IMR-90 (cell line): ENCODE data around the gene PHLDB1. TPM values are rescaled to one million over a fixed set of nuclear protein-coding genes. Genes with fewer than 3 reads are reported as not detected.

Source experiments
- ATAC-seq: fragments of 200-7000 bp; cut with Tn5 transposase; 2 replicates; pipeline ENCODE4 v1.9.1; 2020; ENCODE audit warnings: low read depth, mild to moderate bottlenecking, moderate library complexity
- BruUV-seq: library from RNA; stranded (reverse); fragments of 400-500 nt; replicated peaks from 2 replicates; lab custom pipeline; 2021; lab: Mats Ljungman, UMichigan
- CTCF ChIA-PET: fragments of 300-600 bp; formaldehyde crosslinking; extraction: SDS; loops from one replicate; lab custom pipeline; 2021; ENCODE audit warnings: antibody characterized with exemption; lab: Yijun Ruan, JAX
- POLR2A ChIA-PET: fragments of 300-600 bp; sonication (Branson Sonifier 250); formaldehyde crosslinking; loops from one replicate; lab custom pipeline; 2022; ENCODE audit warnings: antibody characterized with exemption; ENCODE audit not compliant: unreplicated experiment; lab: Charles Lee
- DNase-seq: peaks from one replicate; pipeline ENCODE4 v3.0.0; 2013
- H2AFZ ChIP-seq: replicated peaks from 2 replicates; pipeline ENCODE3; 2013; ENCODE audit warnings: low read length, mild to moderate bottlenecking; ENCODE audit not compliant: poor library complexity
- H2AK5ac ChIP-seq: 2 replicates; pipeline ENCODE4 v1.6.1; 2013; ENCODE audit warnings: low read depth, low read length, inconsistent platforms
- H2AK9ac ChIP-seq: replicated peaks from 2 replicates; pipeline ENCODE3; 2013; ENCODE audit warnings: mild to moderate bottlenecking, low read depth, low read length, moderate library complexity; ENCODE audit not compliant: poor library complexity
- H2BK120ac ChIP-seq: 2 replicates; pipeline ENCODE4 v1.6.1; 2013; ENCODE audit warnings: low read depth, low read length, inconsistent platforms
- H2BK15ac ChIP-seq: 3 replicates; pipeline ENCODE4 v1.6.1; 2013; ENCODE audit warnings: low read depth, low read length, inconsistent platforms
- H2BK20ac ChIP-seq: 2 replicates; pipeline ENCODE4 v1.6.1; 2013; ENCODE audit warnings: low read depth, mild to moderate bottlenecking, inconsistent platforms, low read length, moderate library complexity
- H2BK5ac ChIP-seq: 2 replicates; pipeline ENCODE4 v1.6.1; 2013; ENCODE audit warnings: mild to moderate bottlenecking, low read depth, low read length, inconsistent platforms; ENCODE audit not compliant: poor library complexity, severe bottlenecking
- H3K14ac ChIP-seq: replicated peaks from 2 replicates; pipeline ENCODE4 v1.6.1; 2013; ENCODE audit warnings: low read depth, low read length, inconsistent platforms
- H3K18ac ChIP-seq: 2 replicates; pipeline ENCODE4 v1.6.1; 2013; ENCODE audit warnings: low read depth, low read length, control low read depth
- H3K23ac ChIP-seq: 2 replicates; pipeline ENCODE4 v1.6.1; 2013; ENCODE audit warnings: low read depth, low read length, inconsistent platforms
- H3K27ac ChIP-seq: 2 replicates; pipeline ENCODE4 v1.5.1; 2013; ENCODE audit warnings: mild to moderate bottlenecking, control low read depth, low read length; ENCODE audit not compliant: insufficient read depth
- H3K27me3 ChIP-seq: 2 replicates; pipeline ENCODE4 v1.6.1; 2013; ENCODE audit warnings: low read length; ENCODE audit not compliant: control insufficient read depth, insufficient read depth
- H3K36me3 ChIP-seq: 2 replicates; pipeline ENCODE4 v1.6.1; 2013; ENCODE audit warnings: low read length, mixed read lengths; ENCODE audit not compliant: control insufficient read depth, insufficient read depth
- H3K4ac ChIP-seq: 2 replicates; pipeline ENCODE4 v1.6.1; 2013; ENCODE audit warnings: low read depth, low read length, inconsistent platforms
- H3K4me1 ChIP-seq: 2 replicates; pipeline ENCODE4 v1.6.1; 2013; ENCODE audit warnings: low read length, mixed read lengths; ENCODE audit not compliant: control insufficient read depth, insufficient read depth
- H3K4me2 ChIP-seq: 2 replicates; pipeline ENCODE4 v1.6.1; 2013; ENCODE audit warnings: low read depth, mild to moderate bottlenecking, control low read depth, low read length, moderate library complexity
- H3K4me3 ChIP-seq: 2 replicates; pipeline ENCODE4 v1.5.1; 2013; ENCODE audit warnings: low read depth, mild to moderate bottlenecking, control low read depth, low read length, moderate library complexity; ENCODE audit not compliant: insufficient read depth
- H3K56ac ChIP-seq: 2 replicates; pipeline ENCODE4 v1.6.1; 2013; ENCODE audit warnings: low read length, inconsistent platforms; ENCODE audit not compliant: insufficient read depth; ENCODE audit errors: extremely low read depth
- H3K79me1 ChIP-seq, 2 experiments: 2 replicates each; pipeline ENCODE4 v1.6.1; 2013; ENCODE audit warnings: low read length in 2 of 2, inconsistent platforms in 1 of 2, low read depth in 1 of 2
- H3K9ac ChIP-seq: 2 replicates; pipeline ENCODE4 v1.6.1; 2013; ENCODE audit warnings: low read depth, low read length, control low read depth
- H3K9me1 ChIP-seq: 2 replicates; pipeline ENCODE4 v1.6.1; 2013; ENCODE audit warnings: low read length, inconsistent platforms; ENCODE audit not compliant: insufficient read depth
- H3K9me3 ChIP-seq: 2 replicates; pipeline ENCODE4 v1.6.1; 2013; ENCODE audit warnings: low read length; ENCODE audit not compliant: control insufficient read depth, insufficient read depth
- H4K20me1 ChIP-seq: 2 replicates; pipeline ENCODE4 v1.6.1; 2013; ENCODE audit warnings: low read length, inconsistent platforms; ENCODE audit not compliant: insufficient read depth
- H4K5ac ChIP-seq: 2 replicates; pipeline ENCODE4 v1.6.1; 2013; ENCODE audit warnings: mild to moderate bottlenecking, low read depth, low read length, control low read depth
- H4K8ac ChIP-seq, 2 experiments: 2 replicates each; pipeline ENCODE4 v1.6.1; 2013; ENCODE audit warnings: low read depth in 2 of 2, low read length in 2 of 2, control low read depth in 1 of 2, inconsistent platforms in 1 of 2
- H4K91ac ChIP-seq: 2 replicates; pipeline ENCODE4 v1.6.1; 2013; ENCODE audit warnings: low read depth, low read length, inconsistent platforms; ENCODE audit not compliant: insufficient read depth
- CTCF ChIP-seq: conservative IDR thresholded peaks from 2 replicates; pipeline ENCODE4 v1.5.1; 2012; ENCODE audit warnings: mild to moderate bottlenecking, low read depth, low read length, improper control_type of control experiment
- WGBS, 2 experiments: methylation state at CpG; one replicate each; pipeline versions ENCODE4 v1.1.5 to v1.1.7; 2013; ENCODE audit warnings: missing lambda C conversion rate in 2 of 2; ENCODE audit not compliant: insufficient read length in 1 of 2; ENCODE audit errors: extremely low coverage in 2 of 2; 5-methylcytosine and 5-hydroxymethylcytosine counted together
- dilution Hi-C: fragments of 300-500 bp; cut with HindIII; formaldehyde crosslinking; loops from one replicate; pipeline ENCODE4 v1.14.3; 2018; ENCODE audit warnings: low sequenced_read_pairs; ENCODE audit not compliant: unreplicated experiment
- in situ Hi-C: fragments of 300-500 bp; cut with MboI; formaldehyde crosslinking; loops from 3 replicates; pipeline ENCODE4 v1.14.3; 2019; ENCODE audit warnings: low sequenced_read_pairs, inconsistent platforms, mixed read lengths
- intact Hi-C: fragments of 100-400 bp; cut with micrococcal nuclease; formaldehyde crosslinking; loops from 2 replicates; pipeline ENCODE4 v1.10.0; 2022
- polyA plus RNA-seq, 3 experiments: library from polyadenylated mRNA; depleted of rRNA; stranded (reverse); fragments of >200 nt; gene quantifications; 2 replicates each; pipeline ENCODE4 v1.2.3, GENCODE V29; 2012; ENCODE audit warnings: low replicate concordance in 1 of 3
- total RNA-seq: library from RNA; depleted of rRNA; stranded (reverse); fragments of >200 nt; gene quantifications from 2 replicates; pipeline ENCODE4 v1.2.3, GENCODE V29; 2012

PHLDB1 gene
- total and polyA plus RNA-seq, 2 of the 4 experiments (the other 2 are of a cell fraction), result 40.0 to 90.4 TPM

GRCh38 chr11:118635237-118635591 is 27.8 kb downstream of the PHLDB1 start:
- H3K27me3 ChIP-seq, result no peaks in the 10 kb centered on the region
- no peak overlapping the region for H2BK15ac ChIP-seq
- POLR2A ChIA-PET, result no interaction called here
- H4K20me1 ChIP-seq, result peaks cover 59% of the 10 kb centered on the region
- peaks cover 20% of the 10 kb centered on the region for H3K4me1 ChIP-seq
- H2AFZ ChIP-seq, result no peak overlapping the region
- no peak overlapping the region for H3K18ac ChIP-seq
- DNase-seq (no peak), ATAC-seq (no peak)
- H2BK5ac ChIP-seq, result no peak overlapping the region
- H4K8ac ChIP-seq, result no peak overlapping the region
- WGBS, 2 experiments, result no CpG with 5 or more reads among the region's 15 CpGs
- H2AK5ac ChIP-seq, result no peak overlapping the region
- H3K4me3 ChIP-seq, result no peak overlapping the region
- H2AK9ac ChIP-seq, result peak overlapping the region; percentile 22
- no peak overlapping the region for H2BK120ac ChIP-seq
- no peak overlapping the region for H3K4me2 ChIP-seq
- H3K9me1 ChIP-seq, result peaks cover 31% of the 10 kb centered on the region
- H3K9me3 ChIP-seq, result no peaks in the 10 kb centered on the region
- H3K56ac ChIP-seq, result no peak overlapping the region
- dilution Hi-C loops (no loop called here), in situ Hi-C loops (no loop called here), intact Hi-C loops (no loop called here)
- H4K5ac ChIP-seq, result no peak overlapping the region; the same call in 1 of the 2 replicates
- BruUV-seq, result no TSS peak
- H3K36me3 ChIP-seq, result peaks cover 85% of the 10 kb centered on the region
- H4K91ac ChIP-seq, result no peak overlapping the region
- CTCF ChIA-PET, result interaction anchor here (0.9 kb wide), 1 partner anchor 24 kb away, joined by 3 read pairs; no protein-coding TSS in a partner anchor
- H3K79me1 ChIP-seq, result peaks cover 43 to 95% of the 10 kb centered on the region in 2 experiments
- no peak overlapping the region for H3K4ac ChIP-seq
- H3K9ac ChIP-seq, result no peak overlapping the region
- H3K27ac ChIP-seq, result no peak overlapping the region
- no peak overlapping the region for H3K14ac ChIP-seq
- no peak overlapping the region for H3K23ac ChIP-seq
- no peak overlapping the region for H2BK20ac ChIP-seq
- no peak for TF ChIP-seq CTCF
